ENCODE data around the gene CSNK1D. TPM values are rescaled to one million over a fixed set of nuclear protein-coding genes. Genes with fewer than 3 reads are reported as not detected.

CSNK1D gene
- total RNA-seq, 2 experiments from 2014 or later = 277 to 286 TPM

DNA sequence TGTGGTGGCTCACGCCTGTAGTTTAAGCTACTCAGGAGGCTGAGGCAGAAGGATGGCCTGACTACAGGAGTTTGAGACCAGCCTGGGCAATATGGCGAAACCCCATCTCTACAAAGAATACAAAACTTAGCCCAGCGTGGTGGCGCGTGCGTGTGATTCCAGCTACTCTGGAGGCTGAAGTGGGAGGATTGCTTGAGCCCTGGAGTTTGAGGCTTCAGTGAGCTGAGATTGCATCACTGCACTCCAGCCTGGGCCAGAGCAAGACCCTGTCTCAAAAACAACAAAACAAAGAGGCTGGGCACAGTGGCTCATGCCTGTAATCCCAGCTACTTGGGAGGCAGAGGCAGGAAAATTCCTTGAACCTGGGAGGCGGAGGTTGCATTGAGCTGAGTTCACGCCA is 7.0 kb upstream of the CSNK1D start:
- Mint-ChIP-seq H3K27me3 (no peaks in the 10 kb centered on the region), H3K4me3 (no peak overlapping the region), H3K9me3 (no peaks in the 10 kb centered on the region), H3K27ac (no peak overlapping the region), H3K4me1 (ENCODE audit: low read depth) (peaks cover 8% of the 10 kb centered on the region), H3K36me3 (ENCODE audit: low read depth) (no peaks in the 10 kb centered on the region)
- TF ChIP-seq, protein P1, sequence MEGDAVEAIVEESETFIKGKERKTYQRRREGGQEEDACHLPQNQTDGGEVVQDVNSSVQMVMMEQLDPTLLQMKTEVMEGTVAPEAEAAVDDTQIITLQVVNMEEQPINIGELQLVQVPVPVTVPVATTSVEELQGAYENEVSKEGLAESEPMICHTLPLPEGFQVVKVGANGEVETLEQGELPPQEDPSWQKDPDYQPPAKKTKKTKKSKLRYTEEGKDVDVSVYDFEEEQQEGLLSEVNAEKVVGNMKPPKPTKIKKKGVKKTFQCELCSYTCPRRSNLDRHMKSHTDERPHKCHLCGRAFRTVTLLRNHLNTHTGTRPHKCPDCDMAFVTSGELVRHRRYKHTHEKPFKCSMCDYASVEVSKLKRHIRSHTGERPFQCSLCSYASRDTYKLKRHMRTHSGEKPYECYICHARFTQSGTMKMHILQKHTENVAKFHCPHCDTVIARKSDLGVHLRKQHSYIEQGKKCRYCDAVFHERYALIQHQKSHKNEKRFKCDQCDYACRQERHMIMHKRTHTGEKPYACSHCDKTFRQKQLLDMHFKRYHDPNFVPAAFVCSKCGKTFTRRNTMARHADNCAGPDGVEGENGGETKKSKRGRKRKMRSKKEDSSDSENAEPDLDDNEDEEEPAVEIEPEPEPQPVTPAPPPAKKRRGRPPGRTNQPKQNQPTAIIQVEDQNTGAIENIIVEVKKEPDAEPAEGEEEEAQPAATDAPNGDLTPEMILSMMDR (IDR thresholded peaks at IDR 0.05) = no peak
- Histone ChIP-seq H3K36me3 (ENCODE audit: insufficient read depth, low read length) (no peaks in the 10 kb centered on the region), H3K4me3 (ENCODE audit: low read length) (no peak overlapping the region), H3K4me1 (ENCODE audit: insufficient read depth, low read length) (peaks cover 30% of the 10 kb centered on the region), H3K27me3 (ENCODE audit: control insufficient read depth in 1 of 2, insufficient read depth in 2 of 2, low read length in 2 of 2) (no peaks in the 10 kb centered on the region), H3K27ac (ENCODE audit: low read depth in 1 of 2, low read length in 2 of 2) (no peak overlapping the region), H3K9me3 (ENCODE audit: control insufficient read depth in 1 of 2, insufficient read depth in 1 of 2, low read length in 2 of 2) (no peaks in the 10 kb centered on the region)
- POLR2A ChIA-PET = interaction anchor here (1.1 kb wide), 1 partner anchor 12 kb away, joined by 3 read pairs; no protein-coding TSS in a partner anchor
- DNase-seq = no peak
- intact Hi-C loops (cut with DNase I, micrococcal nuclease) = no loop called here
- CTCF ChIA-PET = no interaction called here
- ATAC-seq (ENCODE audit: poor library complexity) = no peak

- Mint-ChIP-seq H3K36me3 (ENCODE audit: low read depth) (no peaks in the 10 kb centered on the region), H3K27ac (no peak overlapping the region), H3K4me1 (ENCODE audit: low read depth) (peaks cover 8% of the 10 kb centered on the region), H3K9me3 (no peaks in the 10 kb centered on the region), H3K4me3 (no peak overlapping the region), H3K27me3 (no peaks in the 10 kb centered on the region)
- intact Hi-C loops (cut with DNase I, micrococcal nuclease) = no loop called here
- Histone ChIP-seq H3K36me3 (ENCODE audit: insufficient read depth, low read length) (no peaks in the 10 kb centered on the region), H3K9me3 (ENCODE audit: control insufficient read depth in 1 of 2, insufficient read depth in 1 of 2, low read length in 2 of 2) (no peaks in the 10 kb centered on the region), H3K4me3 (ENCODE audit: low read length) (no peak overlapping the region), H3K27ac (ENCODE audit: low read depth in 1 of 2, low read length in 2 of 2) (no peak overlapping the region), H3K4me1 (ENCODE audit: insufficient read depth, low read length) (peaks cover 36% of the 10 kb centered on the region), H3K27me3 (ENCODE audit: control insufficient read depth in 1 of 2, insufficient read depth in 2 of 2, low read length in 2 of 2) (no peaks in the 10 kb centered on the region)
- ChIA-PET POLR2A (no interaction called here), CTCF (no interaction called here)
- DNase-seq (no peak), ATAC-seq (ENCODE audit: poor library complexity) (no peak)
- TF ChIP-seq, protein P1 (IDR thresholded peaks at IDR 0.05) = no peak
Measured at GRCh38 chr17:82278786-82279391, 5.4 kb upstream of the CSNK1D start.

- intact Hi-C loops (cut with DNase I, micrococcal nuclease) = no loop called here
- H3K4me1 Mint-ChIP-seq (ENCODE audit: low read depth) = peaks cover 8% of the 10 kb centered on the region
Measured at GRCh38 chr17:82278308-82278707, 4.8 kb upstream of the CSNK1D start.

More at GRCh38 chr17:82278308-82278707, 4.8 kb upstream of the CSNK1D start:
- no peaks in the 10 kb centered on the region for H3K36me3 ChIP-seq (ENCODE audit: insufficient read depth, low read length)
- peaks cover 36% of the 10 kb centered on the region for H3K4me1 ChIP-seq (ENCODE audit: insufficient read depth, low read length)
- TF ChIP-seq, protein P1 (IDR thresholded peaks at IDR 0.05) = no peak
- Mint-ChIP-seq H3K36me3 (ENCODE audit: low read depth) (peaks cover 4% of the 10 kb centered on the region), H3K4me3 (no peak overlapping the region), H3K27me3 (no peaks in the 10 kb centered on the region), H3K27ac (no peak overlapping the region), H3K9me3 (no peaks in the 10 kb centered on the region)
- ChIA-PET POLR2A (no interaction called here), CTCF (no interaction called here)
- H3K4me3 ChIP-seq (ENCODE audit: low read length) = no peak overlapping the region
- H3K9me3 ChIP-seq (ENCODE audit: control insufficient read depth in 1 of 2, insufficient read depth in 1 of 2, low read length in 2 of 2) = no peaks in the 10 kb centered on the region
- no peak overlapping the region for H3K27ac ChIP-seq (ENCODE audit: low read depth in 1 of 2, low read length in 2 of 2)
- DNase-seq = no peak
- no peaks in the 10 kb centered on the region for H3K27me3 ChIP-seq (ENCODE audit: control insufficient read depth in 1 of 2, insufficient read depth in 2 of 2, low read length in 2 of 2)
- ATAC-seq (ENCODE audit: poor library complexity) = no peak
